Spleen (tissue), 11 donors: ENCODE measurements around the gene RBM20. TPM values are rescaled to one million over a fixed set of nuclear protein-coding genes. Genes with fewer than 3 reads are reported as not detected.

Experiments used
- DNase-seq: peaks from one replicate; pipeline ENCODE4 v3.0.0-alpha.2; 2020
- H3K27ac ChIP-seq, 8 donors: fragments of 200-600 bp; sonication (generic) in 7 of 8; 1 replicate in 4 of 8; 2 replicates in 4 of 8; pipeline versions ENCODE4 v1.5.0 to v1.8.0; 2016 to 2021; ENCODE audit warnings: inconsistent platforms in 4 of 8, mild to moderate bottlenecking in 4 of 8, moderate library complexity in 1 of 8
- H3K27me3 ChIP-seq, 7 donors: fragments of 200-600 bp; sonication (generic) in 6 of 7; replicated peaks in 1 of 7; 1 replicate in 4 of 7; 2 replicates in 3 of 7; pipeline versions ENCODE4 v1.5.0 to v1.8.0; 2016 to 2021; ENCODE audit warnings: inconsistent platforms in 3 of 7, mild to moderate bottlenecking in 1 of 7
- H3K36me3 ChIP-seq, 6 donors: fragments of 200-600 bp; sonication (generic) in 5 of 6; 1 replicate in 4 of 6; 2 replicates in 2 of 6; pipeline versions ENCODE4 v1.5.0 to v1.8.0; 2016 to 2021; ENCODE audit warnings: inconsistent platforms in 2 of 6
- H3K4me1 ChIP-seq, 6 donors: fragments of 200-600 bp; sonication (generic) in 5 of 6; 1 replicate in 3 of 6; 2 replicates in 3 of 6; pipeline versions ENCODE4 v1.5.0 to v1.8.0; 2016 to 2021; ENCODE audit warnings: inconsistent platforms in 3 of 6
- H3K4me3 ChIP-seq, 8 donors: fragments of 200-600 bp; sonication (generic) in 7 of 8; 1 replicate in 4 of 8; 2 replicates in 4 of 8; pipeline versions ENCODE4 v1.5.0 to v1.8.0; 2016 to 2021; ENCODE audit warnings: inconsistent platforms in 4 of 8, mild to moderate bottlenecking in 4 of 8, moderate library complexity in 2 of 8
- H3K9me3 ChIP-seq, 8 donors: fragments of 200-600 bp; sonication (generic) in 7 of 8; 1 replicate in 4 of 8; 2 replicates in 4 of 8; pipeline versions ENCODE4 v1.5.0 to v1.8.0; 2016 to 2021; ENCODE audit warnings: inconsistent platforms in 4 of 8
- CTCF ChIP-seq, 11 experiments: fragments of 200-600 bp in 7 of 11; fragments of 450-650 bp in 4 of 11; sonication (generic) in 4 of 11; IDR thresholded peaks in 8 of 11; conservative IDR thresholded peaks in 3 of 11; 1 replicate in 7 of 11; 2 replicates in 4 of 11; pipeline versions ENCODE4 v1.4.0 to v1.8.0; 2016 to 2021; ENCODE audit warnings: antibody characterized with exemption in 11 of 11, inconsistent platforms in 4 of 11, mild to moderate bottlenecking in 1 of 11
- POLR2A ChIP-seq, 3 donors: fragments of 450-650 bp; IDR thresholded peaks; one replicate each; pipeline ENCODE4 v1.5.1; 2017; ENCODE audit warnings: antibody characterized with exemption in 3 of 3, mild to moderate bottlenecking in 1 of 3
- POLR2AphosphoS5 ChIP-seq, 3 donors: sonication (generic); formaldehyde crosslinking; IDR thresholded peaks; one replicate each; pipeline ENCODE4 v1.5.1; 2017; ENCODE audit warnings: antibody characterized with exemption in 3 of 3
- WGBS, 5 donors: extraction: QIAGEN DNeasy Blood & Tissue Kit in 3 of 5; methylation state at CpG; one replicate each; pipeline versions ENCODE4 v1.1.5 to v1.1.7; 2013 to 2018; 5-methylcytosine and 5-hydroxymethylcytosine counted together
- intact Hi-C: fragments of 100-400 bp; cut with DNase I; formaldehyde crosslinking; loops from one replicate; pipeline ENCODE4 v1.15.0; 2023; ENCODE audit warnings: low total_unique reads
- polyA plus RNA-seq, 3 donors: library from polyadenylated mRNA; stranded (reverse); fragments of 200-250 nt; gene quantifications; one replicate each; pipeline ENCODE4 v1.2.1, GENCODE V29; 2013
- total RNA-seq, 7 donors: library from RNA; depleted of rRNA in 3 of 7; stranded (reverse); fragments of >200 nt in 3 of 7; fragmentation: NEBNext Ultra II Directional in 4 of 7; extraction: Animal tissue kit (Norgen Biotek cat#: 25700) in 4 of 7; gene quantifications; one replicate each; pipeline versions ENCODE4 v1.1.0 to v1.2.1, GENCODE V29; 2016 to 2021
- donor health status: healthy with polysubstance abuse.
- donor health status: DM: no; HTN: no; CAD: no; lungs with moderate emphysema.
- donor health status: DM: no; HTN: no; CAD: no.
- donor health status: Bipolar disorder and iron deficiency.
- donor health status: healthy.
- donor health status: DM: no; HTN: no; CAD: no.
- donor health status: DM: yes; HTN: yes; CAD: no.

The RBM20 gene
- total and polyA plus RNA-seq, 10 donors: 0.04 to 0.72 (median 0.29) TPM; not detected in 1

- Histone ChIP-seq H3K9me3 (no peaks in the 10 kb centered on the region), H3K27ac (peak overlapping the region; percentile 48 to 100 (median 99)), H3K27me3 (no peaks in the 10 kb centered on the region), H3K4me1 (peaks cover 57 to 83% (median 74%) of the 10 kb centered on the region in 6 donors), H3K4me3 (no peak overlapping the region), H3K36me3 (no peaks in the 10 kb centered on the region)
- no peak for DNase-seq
- intact Hi-C loops: no loop called here
- TF ChIP-seq POLR2A (IDR thresholded peaks at IDR 0.05) (no peak), POLR2AphosphoS5 (IDR thresholded peaks at IDR 0.05) (no peak), CTCF (IDR thresholded peaks at IDR 0.05 in 8 of 11, conservative IDR thresholded peaks at IDR 0.05 in 3 of 11) (no peak)
- 33 to 68% (median 44%) methylated on average over 1 of the region's 1 CpG for WGBS, 5 donors
Measured at GRCh38 chr10:110858297-110858934, 214.3 kb downstream of the RBM20 start.

GRCh38 chr10:110859206-110859972 is 215.3 kb downstream of the RBM20 start:
- Histone ChIP-seq H3K9me3 (no peaks in the 10 kb centered on the region), H3K36me3 (no peaks in the 10 kb centered on the region), H3K27me3 (no peaks in the 10 kb centered on the region), H3K27ac (peak overlapping the region; percentile 82 to 100 (median 99)), H3K4me3 (peak overlapping the region in 1 of 8 donors; percentile 43), H3K4me1 (peaks cover 67 to 83% (median 75%) of the 10 kb centered on the region in 6 donors)
- WGBS, 5 donors: 53 to 75% (median 72%) methylated on average over 6 of the region's 6 CpGs
- DNase-seq: no peak
- intact Hi-C loops: no loop called here
- TF ChIP-seq POLR2A (IDR thresholded peaks at IDR 0.05) (no peak), POLR2AphosphoS5 (IDR thresholded peaks at IDR 0.05) (no peak), CTCF (IDR thresholded peaks at IDR 0.05 in 8 of 11, conservative IDR thresholded peaks at IDR 0.05 in 3 of 11) (no peak)

- no peaks in the 10 kb centered on the region for H3K27me3 ChIP-seq
- intact Hi-C loops: no loop called here
- H3K4me3 ChIP-seq: peak overlapping the region in 1 of 8 donors; percentile 43
- no peaks in the 10 kb centered on the region for H3K9me3 ChIP-seq
- 0 to 26% (median 13%) methylated on average over 1 of the region's 1 CpG for WGBS, 5 donors
- TF ChIP-seq POLR2A (IDR thresholded peaks at IDR 0.05): no peak
- no peak for TF ChIP-seq POLR2AphosphoS5 (IDR thresholded peaks at IDR 0.05)
- TF ChIP-seq CTCF (IDR thresholded peaks at IDR 0.05 in 8 of 11, conservative IDR thresholded peaks at IDR 0.05 in 3 of 11): no peak
- no peaks in the 10 kb centered on the region for H3K36me3 ChIP-seq
- H3K4me1 ChIP-seq: peaks cover 70 to 83% (median 79%) of the 10 kb centered on the region in 6 donors
- DNase-seq: no peak
- H3K27ac ChIP-seq: peak overlapping the region; percentile 82 to 100 (median 99)
Measured at GRCh38 chr10:110859973-110860376, 215.8 kb downstream of the RBM20 start.
